Measurements from ENCODE around the gene NEURL1.
"Not testable (repeated sequence)": the region's sequence is repeated elsewhere in the genome, so short reads cannot be mapped to it uniquely, and the experiment has no call there.

Gene NEURL1

GRCh38 chr10:103514244-103514643 lies 20.7 kb downstream of the NEURL1 start:
- no peak for DNase-seq (ENCODE audit: low read depth in 2 of 2)

- DNase-seq (ENCODE audit: low read depth in 2 of 2) = no peak
These were observed 24.0 kb downstream of the NEURL1 start for GRCh38 chr10:103517234-103518085.

- DNase-seq (ENCODE audit: low read depth in 2 of 2) = no peak
These were observed 26.3 kb downstream of the NEURL1 start for GRCh38 chr10:103519798-103520197.

GRCh38 chr10:103522006-103522405 lies 28.5 kb downstream of the NEURL1 start:
- DNase-seq (ENCODE audit: low read depth in 2 of 2) = not testable (repeated sequence)

- no peak for DNase-seq (ENCODE audit: low read depth in 2 of 2)
These were observed 30.2 kb downstream of the NEURL1 start for GRCh38 chr10:103523683-103524082.

- DNase-seq (ENCODE audit: low read depth in 2 of 2) = no peak
These were observed 32.4 kb downstream of the NEURL1 start for GRCh38 chr10:103525901-103526300.

GRCh38 chr10:103527476-103527875 lies 34.0 kb downstream of the NEURL1 start:
- DNase-seq (ENCODE audit: low read depth in 2 of 2) = not testable (repeated sequence)

GRCh38 chr10:103528549-103528948 lies 35.0 kb downstream of the NEURL1 start:
- no peak for DNase-seq (ENCODE audit: low read depth in 2 of 2)

GRCh38 chr10:103529539-103529938 lies 36.0 kb downstream of the NEURL1 start:
- DNase-seq (ENCODE audit: low read depth in 2 of 2) = no peak

- no peak for DNase-seq (ENCODE audit: low read depth in 2 of 2)
These were observed 40.3 kb downstream of the NEURL1 start for GRCh38 chr10:103533827-103534226.

- no peak for DNase-seq (ENCODE audit: low read depth in 2 of 2)
These were observed 41.4 kb downstream of the NEURL1 start for GRCh38 chr10:103534621-103535498.

GRCh38 chr10:103535595-103535994 lies 42.1 kb downstream of the NEURL1 start:
- no peak for DNase-seq (ENCODE audit: low read depth in 2 of 2)

- DNase-seq (ENCODE audit: low read depth in 2 of 2) = no peak
These were observed 46.2 kb downstream of the NEURL1 start for GRCh38 chr10:103539751-103540150.

GRCh38 chr10:103540722-103541121 lies 47.2 kb downstream of the NEURL1 start:
- no peak for DNase-seq (ENCODE audit: low read depth in 2 of 2)

- DNase-seq (ENCODE audit: low read depth in 2 of 2) = no peak
These were observed 48.1 kb downstream of the NEURL1 start for GRCh38 chr10:103541616-103542015.

- DNase-seq (ENCODE audit: low read depth in 2 of 2) = no peak
These were observed 49.5 kb downstream of the NEURL1 start for GRCh38 chr10:103542764-103543616.

GRCh38 chr10:103543617-103544525 lies 50.4 kb downstream of the NEURL1 start:
- DNase-seq (ENCODE audit: low read depth in 2 of 2) = no peak

- no peak for DNase-seq (ENCODE audit: low read depth in 2 of 2)
These were observed 51.3 kb downstream of the NEURL1 start for GRCh38 chr10:103544657-103545310.

- no peak for DNase-seq (ENCODE audit: low read depth in 2 of 2)
These were observed 51.9 kb downstream of the NEURL1 start for GRCh38 chr10:103545366-103545765.

- no peak for DNase-seq (ENCODE audit: low read depth in 2 of 2)
These were observed 52.3 kb downstream of the NEURL1 start for GRCh38 chr10:103545771-103546281.

All from stimulated activated CD4-positive, alpha-beta T cell treated with anti-CD3 and anti-CD28 coated beads, Interleukin-15, amount 100 ng/mL, for 48 hours (primary cell).